Endometrial microvascular endothelial cells (primary cell): ENCODE data around the gene MRPL54. TPM values are rescaled to one million over a fixed set of nuclear protein-coding genes. Genes with fewer than 3 reads are reported as not detected.

Source experiments
- in situ Hi-C: cut with HindIII; loops from 2 replicates; pipeline ENCODE4 v1.10.0; 2017; ENCODE audit warnings: low sequenced_read_pairs, low pct_unique_long_range_greater_than_20kb; ENCODE audit errors: inconsistent ontology term
- total RNA-seq: library from RNA; depleted of rRNA; stranded (reverse); fragments of >200 nt; gene quantifications from one replicate; pipeline ENCODE4 v1.2.3, GENCODE V29; 2015; ENCODE audit errors: inconsistent ontology term

Gene MRPL54
- total RNA-seq, 1 donor from 2014 or later: 88.7 TPM

DNA sequence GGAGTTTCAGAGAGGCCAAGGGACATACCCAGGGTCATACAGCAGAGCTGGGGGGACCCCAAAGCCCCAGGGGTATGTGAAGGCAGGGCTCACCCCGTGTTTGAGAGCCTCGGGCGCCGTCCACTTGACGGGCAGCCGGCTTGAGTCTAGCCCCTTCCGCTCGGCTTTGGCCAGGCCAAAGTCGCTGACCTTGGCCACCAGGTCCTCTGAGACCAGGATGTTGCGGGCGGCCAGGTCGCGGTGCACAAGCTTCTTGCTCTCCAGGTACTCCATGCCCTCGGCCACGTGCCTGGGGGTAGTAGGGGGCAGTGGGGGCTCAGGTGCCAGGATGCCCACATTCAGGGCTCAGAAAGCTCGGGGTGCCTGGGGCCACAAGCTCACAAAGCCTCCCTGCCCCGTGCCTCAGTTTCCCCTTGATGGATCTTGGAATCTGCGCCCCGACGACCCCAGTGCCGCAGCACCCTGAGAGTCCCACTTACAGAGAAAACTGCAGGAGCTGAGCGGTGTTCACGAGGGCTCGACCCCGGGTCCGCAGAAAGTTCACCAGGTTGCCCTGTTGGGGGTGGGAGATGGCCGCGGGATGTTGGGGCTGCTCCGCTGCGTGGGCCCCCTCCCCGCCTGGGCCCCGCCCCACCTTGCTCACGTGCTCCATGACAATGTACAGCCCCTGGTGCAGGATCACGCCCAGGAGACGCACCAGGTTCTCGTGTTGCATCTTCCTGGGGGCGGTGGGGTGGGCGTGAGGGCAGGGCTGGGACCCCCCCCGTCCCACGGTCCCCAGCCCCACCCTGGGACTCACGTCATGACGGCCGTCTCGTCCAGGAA lies 16.6 kb downstream of the MRPL54 start:
- in situ Hi-C loops: no loop called here

DNA sequence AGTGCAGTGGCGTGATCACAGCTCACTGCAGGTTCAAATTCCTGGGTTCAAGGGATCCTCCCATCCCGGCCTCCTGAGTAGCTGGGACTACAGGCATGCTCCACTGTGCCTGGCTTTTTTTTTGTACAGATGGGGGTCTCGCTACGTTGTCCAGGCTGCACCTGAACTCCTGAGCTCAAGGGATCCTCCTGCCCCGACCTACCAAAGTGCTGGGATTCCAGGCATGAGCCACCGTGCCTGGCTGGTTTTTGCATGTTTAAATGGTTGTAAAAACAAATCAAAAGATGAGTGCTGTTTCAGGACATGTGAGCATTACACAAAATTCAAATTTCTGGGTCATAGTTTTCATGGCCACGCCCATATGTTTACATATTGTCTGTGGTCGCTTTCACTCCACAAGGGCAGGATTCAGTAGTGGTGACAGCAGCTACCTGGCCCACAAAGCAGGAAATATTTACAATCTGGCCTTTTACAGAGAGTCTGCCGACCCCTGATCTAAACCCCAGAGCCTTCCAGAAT lies 18.4 kb downstream of the MRPL54 start:
- in situ Hi-C loops: no loop called here

DNA sequence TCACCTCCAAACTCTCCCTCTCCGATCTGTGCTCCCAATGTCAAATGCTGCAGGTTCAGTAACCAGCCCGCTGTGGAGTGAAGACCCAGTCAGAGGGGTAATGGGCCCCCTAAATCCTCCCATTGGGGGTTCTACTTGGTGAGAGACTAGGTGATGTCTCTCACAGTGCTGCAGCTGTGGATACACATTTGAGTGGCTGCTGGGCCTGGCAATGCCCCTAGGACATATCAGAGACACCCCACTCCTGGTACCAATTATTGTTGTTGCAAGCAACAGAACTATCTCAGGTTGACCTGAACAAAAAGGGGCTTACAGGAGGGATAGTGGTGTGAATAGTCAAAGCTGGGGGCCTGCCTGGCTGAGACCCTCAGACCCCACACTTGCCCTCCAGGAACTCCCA lies 19.1 kb downstream of the MRPL54 start:
- in situ Hi-C loops: no loop called here

DNA sequence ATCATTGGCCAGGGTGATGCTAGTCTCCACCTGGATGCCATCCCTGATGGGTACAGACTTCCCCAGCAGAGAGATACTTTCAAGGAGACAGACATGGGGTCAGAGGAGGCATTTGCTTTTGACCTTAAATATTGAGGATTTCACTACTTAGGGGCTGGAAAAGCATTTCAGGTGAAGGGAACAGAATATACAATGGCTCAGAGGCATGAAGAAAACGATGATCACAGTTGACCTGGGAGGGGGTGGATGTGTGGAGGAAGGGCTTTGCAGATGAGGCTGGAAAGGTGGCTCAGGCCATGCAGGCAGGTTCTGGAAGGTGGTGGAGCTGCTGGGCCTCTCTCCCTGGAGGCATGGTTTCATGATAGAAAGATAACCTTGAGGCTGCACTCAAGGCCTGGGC lies 19.8 kb downstream of the MRPL54 start:
- in situ Hi-C loops: no loop called here

DNA sequence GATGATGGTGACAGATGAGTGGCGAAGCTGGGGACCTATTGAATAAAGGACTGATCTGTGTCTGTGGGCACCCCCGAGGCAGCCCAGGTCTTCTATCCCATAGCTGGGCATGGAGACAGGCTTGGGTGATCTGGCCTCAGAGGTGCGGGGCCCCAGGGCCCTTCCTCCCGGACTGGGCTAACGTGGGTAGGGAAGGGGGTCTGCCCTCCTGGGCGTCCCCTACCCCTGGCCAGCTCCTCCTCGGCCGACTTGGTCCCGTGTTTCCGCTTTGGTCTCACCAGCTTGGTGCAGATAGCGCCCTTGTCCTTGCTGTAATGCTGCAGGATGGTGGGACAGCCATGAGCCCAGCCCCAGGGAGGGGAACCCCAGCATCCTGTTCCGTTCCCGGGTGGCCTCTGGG lies 20.4 kb downstream of the MRPL54 start:
- in situ Hi-C loops: no loop called here

DNA sequence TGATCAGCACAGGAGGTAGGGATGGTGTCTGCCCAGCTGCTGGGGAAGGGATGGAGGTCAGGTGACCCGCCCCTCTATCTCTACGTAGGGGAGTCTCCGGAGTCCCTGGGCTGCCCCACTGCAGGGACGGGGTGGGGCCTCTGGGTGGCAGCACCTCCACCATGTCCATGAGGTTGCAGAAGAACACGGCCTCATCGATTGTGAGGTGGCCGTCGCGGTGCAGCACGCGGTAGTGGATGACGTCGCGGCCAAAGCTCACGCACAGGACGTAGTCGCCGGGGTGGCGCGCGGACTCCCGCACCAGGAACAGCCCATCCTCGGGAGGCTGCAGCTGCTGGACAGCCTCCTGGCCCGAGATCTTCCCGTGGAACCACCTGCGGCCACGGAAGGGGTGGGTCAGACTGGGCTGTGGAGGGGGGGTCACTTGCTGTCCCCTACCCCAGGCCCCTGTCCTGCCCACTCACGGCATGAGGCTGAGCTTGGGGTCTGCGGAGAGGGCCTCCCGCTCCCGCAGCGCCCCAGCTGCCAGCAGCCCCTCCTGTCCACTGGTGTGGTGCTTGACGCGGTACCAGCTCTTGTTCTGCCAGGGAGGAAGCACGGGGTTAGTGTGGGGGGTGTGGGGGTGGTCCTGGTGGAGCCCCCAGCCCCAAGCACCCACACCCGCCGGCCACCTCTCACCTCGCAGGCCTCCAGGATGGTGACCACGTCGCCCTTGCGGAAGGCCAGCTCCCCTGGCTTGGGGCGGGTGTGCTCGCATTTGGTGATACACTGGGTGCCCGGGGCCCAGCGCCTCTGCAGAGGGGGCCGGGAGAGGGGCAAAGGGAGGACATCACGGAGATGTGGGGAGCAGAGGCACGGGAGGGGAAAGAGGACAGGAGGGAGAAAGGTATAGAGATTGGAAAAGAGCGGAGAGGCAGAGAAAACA lies 21.4 kb downstream of the MRPL54 start:
- in situ Hi-C loops: no loop called here

DNA sequence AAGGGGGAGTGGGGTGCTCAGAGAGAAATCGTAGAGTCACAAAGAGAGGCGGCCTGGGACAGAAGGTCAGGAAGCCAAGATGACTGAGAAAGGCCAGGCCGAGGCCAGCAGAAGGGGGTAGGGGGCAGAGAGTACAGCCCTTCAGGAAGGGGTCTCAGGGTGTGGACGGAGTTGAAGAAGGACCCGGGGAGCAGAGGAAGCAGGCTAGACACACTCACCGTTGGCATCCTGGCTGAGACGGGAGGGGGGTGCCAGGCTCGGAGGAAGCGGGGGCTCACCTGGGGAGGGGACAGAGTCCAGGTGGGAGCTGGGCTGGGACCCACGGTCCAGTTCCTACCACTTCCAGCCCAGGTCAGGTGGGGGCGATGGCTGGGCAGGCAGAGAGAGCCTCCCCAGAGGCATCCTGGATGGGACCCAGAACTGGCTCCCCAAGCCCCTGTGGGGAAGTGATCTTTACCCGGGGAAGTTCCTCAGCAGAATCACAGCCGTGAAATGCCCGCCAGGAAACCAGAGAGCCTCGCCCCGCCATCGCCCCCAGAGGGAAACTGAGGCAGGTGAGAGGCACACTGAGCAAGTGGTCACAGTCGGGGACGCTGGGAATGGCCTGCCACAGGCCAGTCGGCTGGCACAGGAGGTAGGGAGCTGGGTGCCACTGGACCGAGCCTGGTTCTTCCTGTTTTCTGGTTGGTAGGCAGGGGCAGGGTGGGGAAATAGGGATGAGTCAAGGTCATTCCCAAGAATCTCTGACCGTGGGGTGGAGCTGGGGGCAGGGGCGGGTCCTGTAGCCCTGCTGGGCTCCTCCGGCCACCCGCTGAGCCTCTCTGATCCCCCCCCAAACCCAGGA lies 22.3 kb downstream of the MRPL54 start:
- in situ Hi-C loops: no loop called here

DNA sequence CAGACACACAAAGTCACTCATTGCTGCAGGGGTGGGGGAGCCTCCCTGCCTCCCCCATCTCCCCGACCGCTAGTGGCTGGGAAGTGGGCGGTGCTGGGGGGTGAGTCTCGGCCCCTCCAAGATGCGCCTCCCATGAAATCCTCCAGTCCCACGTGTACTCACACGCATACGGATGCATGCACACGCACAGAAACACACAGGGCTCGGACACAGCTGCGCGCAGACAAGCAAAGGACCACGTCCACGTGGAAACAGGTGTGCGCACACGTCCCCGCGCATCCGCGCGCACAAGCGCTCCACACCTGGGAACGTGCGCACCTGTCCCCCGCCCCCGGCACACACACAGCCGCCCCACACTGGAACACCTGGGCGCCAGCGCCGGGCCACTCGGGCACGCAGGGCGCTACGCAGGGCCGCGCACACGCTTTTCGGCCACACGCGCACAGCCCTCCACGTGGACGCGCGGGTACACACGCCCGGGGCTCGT lies 23.0 kb downstream of the MRPL54 start:
- in situ Hi-C loops: no loop called here

DNA sequence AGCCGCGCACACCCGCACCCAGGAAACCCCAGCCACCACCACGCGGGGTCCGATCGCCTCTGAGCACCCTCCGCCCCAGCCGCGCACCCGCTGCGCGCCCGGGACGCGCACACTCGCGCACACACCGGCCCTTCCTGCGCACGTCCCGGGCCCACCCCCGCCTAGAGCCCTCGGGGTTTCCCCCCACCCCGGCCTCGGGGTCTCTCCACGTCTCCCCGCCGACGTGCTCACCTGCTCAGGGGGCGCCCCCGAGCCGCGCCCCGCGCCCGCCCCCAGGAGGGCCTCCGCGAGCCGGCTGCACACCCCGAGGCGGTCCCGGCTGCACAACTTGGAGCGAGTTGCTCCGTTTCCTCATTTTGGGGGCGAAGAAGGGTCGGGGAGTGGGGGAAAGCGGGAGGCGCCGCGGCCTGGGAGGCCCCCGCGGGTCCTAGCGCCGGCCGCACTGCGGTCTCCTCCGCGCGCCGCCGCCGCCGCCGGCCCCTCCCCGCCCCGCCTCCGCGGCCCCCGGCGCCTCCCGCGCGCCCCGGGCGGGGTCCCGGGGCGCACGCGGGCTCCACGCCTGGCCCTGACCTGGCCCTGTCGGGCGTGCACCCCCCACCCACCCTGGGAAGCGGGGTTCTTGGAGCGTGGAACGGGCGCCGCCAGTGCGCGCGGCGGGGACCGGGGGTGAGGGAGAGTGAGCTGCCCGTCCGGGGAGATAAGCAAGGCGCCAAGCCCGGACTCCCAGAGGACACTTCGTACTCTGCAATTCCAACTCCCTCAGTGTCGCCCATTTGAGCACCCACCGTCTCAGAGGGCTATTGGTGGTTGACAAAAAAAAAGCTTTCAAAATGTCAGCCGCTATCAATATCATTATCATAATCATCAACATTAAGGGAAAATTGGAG lies 23.7 kb downstream of the MRPL54 start, which contains the start of gene MATK:
TSS of gene MATK (minus strand) at position 444 of the 887 bp plus-strand sequence. CDS start 1,246 bp downstream, outside the sequence.
- in situ Hi-C loops: no loop called here

DNA sequence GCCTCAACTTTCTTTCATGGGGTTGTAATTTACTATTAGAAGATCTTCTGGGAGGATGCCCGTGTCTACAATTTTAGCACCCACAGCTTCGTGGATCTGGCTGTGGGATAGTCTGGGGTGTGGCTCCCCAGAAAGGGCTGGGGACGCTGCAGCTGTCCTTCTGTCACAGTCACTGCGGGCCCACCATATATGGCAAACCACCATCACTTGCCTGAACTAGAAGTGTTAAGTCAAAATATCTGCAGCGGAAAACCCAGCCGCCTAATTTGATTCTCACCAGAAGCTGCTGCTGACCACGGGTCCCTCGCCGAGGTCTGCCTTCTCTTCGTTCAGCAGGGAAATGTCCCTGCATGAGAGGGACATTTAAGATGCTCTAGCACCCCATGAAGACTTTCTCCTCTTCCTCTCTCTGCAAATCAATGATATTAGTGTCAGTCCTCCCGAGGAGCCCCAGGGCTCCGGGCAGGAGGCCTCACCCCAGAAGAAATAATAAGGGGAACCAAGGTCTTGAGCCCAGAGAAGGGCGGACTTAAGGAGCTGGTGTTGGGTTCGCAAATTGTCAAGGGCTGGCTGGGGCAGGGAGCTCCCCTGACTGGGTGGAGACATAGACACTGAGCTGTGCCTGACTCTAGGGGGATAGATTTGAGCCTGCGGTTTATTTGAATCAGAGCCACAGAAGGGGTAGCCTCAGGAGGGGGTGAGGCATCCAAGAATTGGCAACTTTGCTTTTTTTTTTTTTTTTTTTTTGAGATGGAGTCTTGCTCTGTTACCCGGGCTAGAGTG lies 26.7 kb downstream of the MRPL54 start:
- in situ Hi-C loops: no loop called here

DNA sequence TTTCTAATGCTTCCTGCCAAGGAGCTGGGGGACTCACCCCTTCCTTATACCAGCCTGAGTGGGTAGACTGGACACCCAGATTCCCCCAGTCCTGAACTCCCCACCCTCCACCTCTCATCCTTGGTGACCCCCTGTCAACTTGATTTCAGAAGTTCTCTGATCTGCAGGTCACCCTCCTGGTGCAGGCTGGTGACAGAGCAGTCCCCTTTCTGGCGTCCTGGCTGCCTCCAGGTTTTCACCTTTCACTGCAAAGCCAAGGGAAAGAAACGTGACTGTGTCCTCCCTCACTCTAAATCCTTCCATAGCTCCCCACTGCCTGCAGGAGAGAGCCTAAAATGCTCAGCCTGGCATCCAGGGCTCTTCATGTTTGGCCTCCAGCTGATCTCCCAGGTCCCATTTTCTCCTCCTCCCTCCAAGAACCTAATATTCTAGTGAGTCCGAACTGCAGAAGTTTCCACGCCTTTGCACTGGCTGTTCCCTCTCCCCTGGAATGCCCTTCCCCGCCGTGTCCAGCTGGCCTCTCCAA lies 27.8 kb downstream of the MRPL54 start:
- in situ Hi-C loops: no loop called here

DNA sequence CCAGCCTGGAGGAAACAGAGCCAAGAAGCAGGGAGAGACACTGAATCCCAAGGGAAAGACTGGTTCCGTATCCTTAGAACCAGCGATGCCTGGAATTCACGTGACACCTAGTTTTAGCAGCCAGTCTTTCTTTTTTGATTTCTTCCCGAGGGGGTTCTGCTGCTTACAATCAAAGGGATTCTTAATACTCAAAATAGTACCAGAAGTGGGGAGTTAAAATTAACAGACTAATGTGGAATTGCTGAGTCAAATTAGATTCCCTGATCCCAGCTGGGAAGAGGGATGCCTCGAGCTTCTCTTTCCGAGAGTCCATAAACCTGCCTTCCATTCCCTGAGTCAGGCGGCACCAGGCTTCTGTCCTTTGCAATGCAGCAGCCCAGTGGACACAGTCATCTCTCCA lies 28.5 kb downstream of the MRPL54 start:
- in situ Hi-C loops: no loop called here

DNA sequence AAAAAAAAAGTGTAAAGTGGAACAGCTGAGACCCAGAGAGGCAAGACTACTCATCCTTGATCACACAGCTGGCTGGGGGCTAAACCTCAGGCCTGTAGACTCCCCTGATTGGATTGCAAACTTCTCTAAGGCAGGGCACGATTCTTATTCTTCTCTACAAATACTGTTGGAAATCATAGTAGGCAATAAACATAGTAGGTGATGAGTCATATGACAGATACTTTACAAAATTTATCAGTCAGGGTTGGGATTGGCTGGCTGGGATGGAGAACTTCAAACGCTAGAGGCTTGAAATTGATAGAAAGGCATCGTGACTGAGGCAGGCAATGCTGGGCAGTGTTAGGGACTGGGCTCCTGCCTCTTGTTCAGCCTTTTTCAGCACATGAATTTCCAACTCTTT lies 29.6 kb downstream of the MRPL54 start:
- in situ Hi-C loops: no loop called here

DNA sequence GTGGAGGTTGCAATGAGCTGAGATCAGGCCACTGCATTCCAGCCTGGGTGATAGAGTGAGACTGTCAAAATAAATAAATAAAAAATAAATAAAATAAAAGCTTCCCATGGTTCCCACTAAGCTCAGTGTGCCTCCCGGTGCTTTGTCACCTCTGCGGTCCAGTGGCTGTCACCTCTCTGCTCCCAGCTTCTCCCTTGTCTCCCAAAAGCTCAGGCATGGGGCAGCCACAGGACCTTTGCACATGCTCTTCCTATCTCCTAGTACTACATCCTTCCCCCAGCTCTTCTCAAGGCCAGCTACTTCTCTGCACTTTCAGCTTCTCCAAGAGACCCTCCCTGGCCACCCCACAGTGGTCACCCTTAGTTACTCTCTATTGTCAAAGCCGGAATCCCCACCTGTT lies 31.3 kb downstream of the MRPL54 start:
- in situ Hi-C loops: no loop called here

DNA sequence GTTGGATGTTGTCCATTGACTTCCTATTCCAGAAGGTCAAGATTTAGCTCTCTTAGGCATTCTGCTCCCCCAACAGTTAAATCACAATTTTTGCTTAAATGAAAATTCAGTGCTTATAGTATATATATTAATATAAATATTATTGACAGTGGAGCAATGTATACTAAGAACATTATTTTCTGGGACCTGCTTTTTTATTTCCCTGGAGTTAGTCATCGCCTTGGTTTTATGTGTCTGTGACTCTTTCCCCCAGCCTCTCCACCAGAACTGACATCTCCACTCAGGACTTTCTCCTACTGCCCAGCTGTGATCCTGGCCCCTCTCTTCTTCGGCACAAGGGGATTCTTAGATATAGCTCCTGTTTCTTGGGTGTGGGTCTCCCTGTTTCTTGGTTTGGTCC lies 33.9 kb downstream of the MRPL54 start:
- in situ Hi-C loops: no loop called here

DNA sequence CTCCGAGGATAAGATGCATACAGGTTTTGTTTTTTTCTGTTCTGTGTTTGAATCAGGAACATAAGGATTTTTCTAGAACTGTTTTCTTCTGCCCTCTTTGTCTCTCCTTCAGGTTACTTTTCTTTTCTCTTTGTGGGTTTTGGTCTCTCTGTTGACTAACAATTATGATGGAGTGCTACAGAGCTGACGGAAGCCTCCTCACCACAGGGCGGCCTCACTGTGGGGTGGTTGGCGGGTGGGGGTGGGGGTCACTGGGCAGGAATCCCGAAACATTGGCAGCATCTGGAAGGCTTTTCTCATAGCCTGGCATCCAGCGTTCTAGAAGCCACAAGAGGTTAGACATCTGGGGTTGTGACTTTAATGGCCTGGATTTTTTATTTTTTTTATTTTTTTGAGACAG lies 35.7 kb downstream of the MRPL54 start:
- in situ Hi-C loops: no loop called here

DNA sequence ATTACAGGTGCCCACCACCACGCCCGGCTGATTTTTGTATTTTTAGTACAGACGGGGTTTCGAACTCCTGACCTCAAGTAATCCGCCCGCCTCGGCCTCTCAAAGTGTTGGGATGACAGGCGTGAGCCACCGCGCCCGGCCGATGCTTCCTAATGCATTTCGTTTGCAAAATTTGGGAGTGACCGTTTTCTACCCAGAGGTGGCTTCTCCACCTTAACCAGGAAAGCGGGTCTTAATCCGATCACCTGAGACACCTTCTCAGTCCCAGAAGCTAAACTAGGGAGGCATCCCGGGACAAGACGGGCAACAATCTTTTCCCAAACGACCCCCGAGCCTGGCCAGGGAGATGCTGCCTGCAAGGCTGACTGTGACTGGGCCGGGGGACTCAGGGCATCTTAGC lies 38.5 kb downstream of the MRPL54 start:
- in situ Hi-C loops: no loop called here
